HG02943 (cell line): ENCODE measurements around the gene AMZ2.
"Not testable (repeated sequence)": the region's sequence is repeated elsewhere in the genome, so short reads cannot be mapped to it uniquely, and the experiment has no call there.

Experiments
- ATAC-seq: cut with Tn5 transposase; IDR thresholded peaks from one replicate; pipeline ENCODE4 v1.9.1; 2021; ENCODE audit warnings: mild to moderate bottlenecking, low read depth, moderate library complexity; ENCODE audit not compliant: unreplicated experiment

AMZ2 gene

GRCh38 chr17:68219429-68219828, 28.4 kb upstream of the AMZ2 start:
- ATAC-seq = not testable (repeated sequence)

- ATAC-seq = not testable (repeated sequence)
Measured at GRCh38 chr17:68220186-68220585, 27.7 kb upstream of the AMZ2 start.

GRCh38 chr17:68220786-68221185, 27.1 kb upstream of the AMZ2 start:
- not testable (repeated sequence) for ATAC-seq

GRCh38 chr17:68221786-68222185, 26.1 kb upstream of the AMZ2 start:
- ATAC-seq = no peak

- no peak for ATAC-seq
Measured at GRCh38 chr17:68222606-68223005, 25.2 kb upstream of the AMZ2 start.

DNA sequence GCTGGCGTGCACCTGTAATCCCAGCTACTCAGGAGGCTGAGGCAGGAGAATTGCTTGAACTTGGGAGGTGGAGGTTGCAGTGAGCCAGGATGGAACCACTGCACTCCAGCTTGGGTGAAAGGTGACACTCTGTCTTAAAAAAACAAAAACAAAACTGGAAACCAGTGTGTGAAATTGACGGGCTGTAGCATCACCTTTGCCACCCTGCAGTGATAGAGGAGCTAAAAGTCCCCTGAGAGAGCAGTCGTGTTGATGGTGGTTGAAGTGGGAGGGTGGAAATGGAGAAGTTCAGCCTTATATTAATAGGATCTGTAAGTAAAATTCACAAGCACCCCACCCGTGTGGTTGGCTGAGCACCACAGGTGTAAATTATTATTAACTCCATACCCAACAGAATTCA, 22.8 kb upstream of the AMZ2 start:
- not testable (repeated sequence) for ATAC-seq

DNA sequence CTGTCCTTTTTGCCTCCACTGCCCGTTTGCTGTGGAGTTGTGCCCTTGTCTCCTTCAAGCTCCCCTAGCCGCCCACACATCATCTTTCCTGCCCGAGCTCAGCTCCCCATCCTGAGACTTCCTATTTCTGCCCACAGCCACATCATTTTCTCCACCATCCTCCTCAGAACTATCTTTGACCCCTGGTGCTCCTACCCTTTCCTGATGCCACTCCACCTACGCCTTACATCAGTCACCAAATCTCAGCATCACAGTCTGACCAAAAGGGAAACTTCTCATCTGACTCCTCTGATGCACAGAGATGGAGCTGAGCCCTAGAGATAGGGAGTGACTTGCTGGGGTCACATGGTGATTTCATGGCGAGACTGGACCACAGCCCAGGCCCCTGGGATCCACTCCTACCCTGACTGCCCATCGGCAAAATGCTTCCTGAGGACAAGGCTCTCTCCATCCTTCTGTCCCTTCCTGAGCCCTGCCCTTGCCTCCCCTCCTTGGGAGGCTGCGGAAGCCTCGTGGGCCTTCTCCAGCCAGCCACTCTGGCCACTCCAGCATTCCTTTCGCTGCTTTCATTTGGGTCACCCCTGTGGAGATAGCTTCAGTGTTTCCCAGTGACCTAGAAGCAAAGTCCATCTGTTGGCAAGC, 19.7 kb upstream of the AMZ2 start:
- not testable (repeated sequence) for ATAC-seq

DNA sequence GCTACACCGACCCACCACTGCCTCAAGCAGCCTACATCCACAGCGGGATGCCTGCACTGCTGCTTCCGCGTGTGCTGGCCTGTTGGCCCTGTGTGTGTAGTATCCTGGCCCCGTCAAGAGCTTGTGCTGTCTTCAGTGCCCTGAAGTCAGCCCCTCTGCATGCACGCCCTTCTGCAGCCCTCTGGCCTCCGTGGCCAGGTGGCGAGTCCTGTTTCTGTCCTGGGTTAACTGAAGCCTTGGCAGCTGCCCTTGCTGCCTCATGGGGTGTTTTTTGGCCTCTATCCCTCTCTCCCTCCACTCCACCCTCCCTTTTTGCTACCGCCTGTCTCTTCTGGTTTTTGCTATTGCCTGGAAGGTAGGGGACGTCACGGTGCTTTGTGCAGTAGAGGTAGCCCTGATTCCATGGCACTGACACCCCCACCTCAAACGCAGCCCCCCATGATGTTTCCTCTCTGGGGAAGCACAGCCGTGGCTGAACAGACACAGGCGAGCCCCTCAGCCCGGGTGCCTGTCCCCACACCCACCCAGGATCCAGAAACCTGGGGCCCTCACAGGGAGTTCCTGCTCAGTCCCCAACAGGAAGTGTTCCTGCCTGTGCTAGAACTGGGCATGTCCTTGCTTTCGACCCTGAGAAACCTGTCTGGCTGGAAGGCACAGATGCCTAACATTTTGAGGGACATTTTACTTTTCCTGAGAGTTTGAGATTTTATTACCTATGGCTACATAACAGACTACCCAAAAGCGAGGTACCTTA, 18.8 kb upstream of the AMZ2 start:
- ATAC-seq = no peak

DNA sequence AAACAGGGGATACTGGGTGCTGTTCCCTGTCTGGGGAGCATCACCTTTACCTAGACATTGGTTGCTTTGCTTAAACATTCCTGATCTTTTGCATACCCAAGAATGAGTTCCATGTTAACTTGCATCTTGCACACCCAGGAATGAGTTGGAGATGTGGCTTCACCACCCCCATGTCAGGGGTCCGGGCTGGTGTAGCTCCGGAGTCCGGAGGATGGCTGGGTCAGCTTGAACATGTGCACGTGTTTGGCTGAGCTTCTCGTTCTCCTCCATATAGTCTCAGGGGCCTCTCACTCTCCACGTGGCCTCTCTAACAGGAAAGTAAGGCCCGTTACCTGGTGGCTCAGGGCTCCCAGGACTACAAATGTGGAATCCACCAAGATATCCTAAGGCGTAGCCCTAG, 18.2 kb upstream of the AMZ2 start:
- no peak for ATAC-seq

- not testable (repeated sequence) for ATAC-seq
Measured at GRCh38 chr17:68231131-68231530, 16.7 kb upstream of the AMZ2 start.

GRCh38 chr17:68231541-68231940, 16.3 kb upstream of the AMZ2 start:
- no peak for ATAC-seq

DNA sequence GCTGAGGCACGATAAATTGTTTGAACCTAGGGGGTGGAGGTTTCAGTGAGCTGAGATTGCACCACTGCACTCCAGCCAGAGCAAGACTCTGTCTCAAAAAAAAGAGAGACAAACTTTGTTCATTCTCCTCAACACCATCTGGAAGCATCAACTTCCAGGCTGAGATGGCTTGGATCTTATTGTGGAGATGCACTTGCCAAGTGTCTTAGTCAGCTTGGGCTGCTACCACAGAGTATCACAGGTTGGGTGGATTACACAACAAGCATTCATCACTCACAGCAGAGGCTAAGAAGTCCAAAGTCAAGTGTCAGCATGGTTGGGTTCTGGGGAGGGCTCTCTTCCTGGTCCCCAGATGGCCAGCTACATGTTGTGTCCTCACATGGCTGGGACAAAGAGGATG, 15.1 kb upstream of the AMZ2 start:
- not testable (repeated sequence) for ATAC-seq

- peak; percentile 36 for ATAC-seq
Measured at GRCh38 chr17:68234726-68235335, 13.0 kb upstream of the AMZ2 start.

- not testable (repeated sequence) for ATAC-seq
Measured at GRCh38 chr17:68235336-68235791, 12.5 kb upstream of the AMZ2 start.

DNA sequence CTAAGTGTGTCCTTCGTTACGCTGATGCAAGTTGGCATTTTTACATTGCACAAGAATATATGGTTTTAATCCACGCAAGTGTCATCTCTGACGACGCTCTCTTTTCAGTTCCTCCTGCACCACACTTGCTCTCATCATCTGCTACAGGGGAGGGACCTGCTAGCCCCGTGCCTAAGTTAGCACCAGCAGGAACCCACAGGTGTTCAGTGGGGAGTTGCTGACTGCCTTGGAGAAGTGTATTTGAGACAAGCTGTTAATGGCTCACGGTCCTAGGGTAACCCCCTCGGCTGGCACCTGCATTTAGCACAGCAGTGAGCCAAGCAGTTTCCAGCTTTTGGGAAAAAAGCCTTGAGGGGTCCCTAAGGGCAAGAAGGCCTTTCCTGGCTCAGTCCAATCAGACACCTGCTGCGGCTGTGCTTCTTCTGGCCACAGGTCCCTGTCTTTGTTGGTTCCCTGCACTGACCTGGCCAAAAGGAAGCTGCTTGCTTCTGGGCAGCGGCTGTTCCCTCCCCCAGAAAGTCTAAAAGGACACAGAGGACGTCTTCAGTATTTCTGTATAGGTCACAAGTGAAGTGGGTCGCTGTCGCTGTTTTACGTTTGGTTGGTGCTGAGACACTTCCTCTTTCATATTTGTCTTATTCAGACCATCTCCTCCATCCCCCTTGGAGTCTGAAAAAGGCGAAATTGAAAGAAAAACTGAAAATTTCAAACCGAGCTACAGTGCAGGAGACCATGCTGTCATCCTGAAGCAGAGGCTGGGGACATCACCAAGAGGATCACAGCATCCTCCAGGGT, 10.3 kb upstream of the AMZ2 start:
- peak; percentile 67 for ATAC-seq

GRCh38 chr17:68238164-68238870, 9.5 kb upstream of the AMZ2 start:
- ATAC-seq = no peak

DNA sequence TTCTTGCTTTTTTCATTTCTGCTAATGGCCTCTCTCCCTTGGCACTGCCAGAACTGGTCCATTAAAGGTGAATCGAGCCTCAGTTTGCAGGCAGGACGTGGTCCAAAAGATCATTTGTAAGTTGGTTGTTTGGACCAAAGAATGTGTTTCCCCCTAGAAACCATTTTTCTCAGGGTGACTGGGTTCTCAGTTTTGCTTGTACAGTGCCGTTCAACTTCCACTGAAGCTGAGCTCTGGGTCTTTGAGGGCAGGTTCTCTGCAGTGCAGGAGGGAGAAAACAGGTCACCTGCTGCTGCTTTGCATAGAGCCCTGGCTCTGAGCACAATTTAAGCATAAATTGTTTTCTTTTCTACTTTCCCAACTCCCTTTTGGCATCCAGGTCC, 9.0 kb upstream of the AMZ2 start:
- ATAC-seq = no peak

- ATAC-seq = no peak
Measured at GRCh38 chr17:68239632-68240366, 8.0 kb upstream of the AMZ2 start.

DNA sequence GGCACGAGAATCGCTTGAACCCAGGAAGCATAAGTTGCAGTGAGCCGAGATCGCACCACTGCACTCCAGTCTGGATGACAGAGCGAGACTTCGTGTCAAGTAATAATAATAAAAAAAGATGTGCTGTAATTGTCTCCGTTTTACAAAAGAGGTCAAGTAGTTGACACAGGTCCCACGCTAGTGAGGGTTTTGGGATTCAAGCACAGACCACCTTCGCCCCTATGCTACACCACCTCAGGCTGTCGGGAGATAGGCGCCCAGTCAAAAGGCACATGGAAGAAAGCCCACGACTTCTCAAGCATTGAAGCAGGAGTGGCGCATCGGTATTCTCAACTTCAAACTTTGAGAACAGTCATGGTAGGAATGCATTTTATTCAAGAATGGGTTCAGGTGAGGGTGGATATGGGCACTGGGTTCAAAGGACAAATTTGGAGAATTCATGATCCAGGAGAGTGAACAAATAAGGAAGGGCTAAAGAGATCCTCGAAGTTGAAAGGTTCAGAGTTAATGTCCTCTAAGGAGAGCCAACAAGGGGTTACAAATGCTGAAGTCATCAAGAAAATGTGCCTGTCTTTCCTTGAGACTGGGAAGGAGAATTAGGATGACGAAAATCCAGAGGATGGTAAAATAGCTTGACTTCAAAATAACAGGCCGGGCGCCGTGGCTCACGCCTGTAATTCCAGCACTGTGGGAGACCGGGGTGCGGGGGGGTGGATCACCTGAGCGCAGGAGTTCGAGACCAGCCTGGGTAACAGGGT, 1.4 kb upstream of the AMZ2 start:
- no peak for ATAC-seq
